ENCODE results near the gene BCAT1. TPM values are rescaled to one million over a fixed set of nuclear protein-coding genes. Genes with fewer than 3 reads are reported as not detected.

Gene BCAT1
- total and polyA plus RNA-seq, 2 experiments from 2014 or later: 53.6 to 181 TPM

- Histone ChIP-seq H3K4me1 (ENCODE audit: insufficient read depth) (peaks cover 8% of the 10 kb centered on the region; the same call in 1 of the 2 replicates), H3K4me2 (no peak overlapping the region), H3F3A (replicated peaks; ENCODE audit: low read depth) (no peaks in the 10 kb centered on the region), H3K9me2 (ENCODE audit: insufficient read depth) (no peaks in the 10 kb centered on the region), H3K36me3 (ENCODE audit: insufficient read depth) (0 out of 2 replicates have a peak, but pooled peaks cover 5% of the 10 kb centered on the region), H3K79me2 (replicated peaks; ENCODE audit: insufficient read depth) (peaks cover 98% of the 10 kb centered on the region), H3K4me3 (no peak overlapping the region), H3K27ac (ENCODE audit: low read depth) (no peak overlapping the region), H2AFZ (no peak overlapping the region), H4K20me1 (replicated peaks; ENCODE audit: insufficient read depth) (peaks cover 9% of the 10 kb centered on the region), H3K27me3 (ENCODE audit: insufficient read depth) (no peaks in the 10 kb centered on the region)
- no peak overlapping the region for H3K27ac Mint-ChIP-seq
- H3K36me3 Mint-ChIP-seq (ENCODE audit: low read depth): peaks cover 58% of the 10 kb centered on the region
- H3K9me3 Mint-ChIP-seq: no peaks in the 10 kb centered on the region
- ATAC-seq (no peak), DNase-seq (ENCODE audit: low spot score) (no peak)
- peaks cover 2% of the 10 kb centered on the region for H3K27me3 Mint-ChIP-seq (ENCODE audit: insufficient read depth, low read depth, poor library complexity)
- TF ChIP-seq ZNF462 (CRISPR knock-in tag; IDR thresholded peaks at IDR 0.05) (no peak), EZH2phosphoT487 (IDR thresholded peaks at IDR 0.05; ENCODE audit: unreplicated experiment) (no peak), EZH2 (IDR thresholded peaks at IDR 0.05; ENCODE audit: low read depth, unreplicated experiment) (no peak), STAT1 (IDR thresholded peaks at IDR 0.05; ENCODE audit: unreplicated experiment) (no peak), JUNB (IDR thresholded peaks at IDR 0.05; ENCODE audit: unreplicated experiment) (no peak)
- H3K4me1 Mint-ChIP-seq: peaks cover 26% of the 10 kb centered on the region; the same call in 2 of the 3 replicates
- no peak overlapping the region for H3K4me3 Mint-ChIP-seq
These were observed 34.9 kb downstream of the BCAT1 start for GRCh38 chr12:24913953-24914352.

- no peaks in the 10 kb centered on the region for H3K9me2 ChIP-seq (ENCODE audit: insufficient read depth)
- H4K20me1 ChIP-seq (replicated peaks; ENCODE audit: insufficient read depth): peaks cover 9% of the 10 kb centered on the region
- Mint-ChIP-seq H3K27ac (no peak overlapping the region), H3K4me3 (no peak overlapping the region), H3K36me3 (ENCODE audit: low read depth) (peaks cover 58% of the 10 kb centered on the region), H3K4me1 (peaks cover 22% of the 10 kb centered on the region; the same call in 2 of the 3 replicates), H3K9me3 (no peaks in the 10 kb centered on the region), H3K27me3 (ENCODE audit: insufficient read depth, low read depth, poor library complexity) (peaks cover 2% of the 10 kb centered on the region)
- H2AFZ ChIP-seq: no peak overlapping the region
- H3K4me1 ChIP-seq (ENCODE audit: insufficient read depth): peaks cover 11% of the 10 kb centered on the region
- no peaks in the 10 kb centered on the region for H3K27me3 ChIP-seq (ENCODE audit: insufficient read depth)
- H3F3A ChIP-seq (replicated peaks; ENCODE audit: low read depth): no peaks in the 10 kb centered on the region
- H3K27ac ChIP-seq (ENCODE audit: low read depth): no peak overlapping the region
- DNase-seq (ENCODE audit: low spot score): no peak
- H3K4me3 ChIP-seq: no peak overlapping the region
- H3K36me3 ChIP-seq (ENCODE audit: insufficient read depth): peaks cover 5% of the 10 kb centered on the region; the same call in 1 of the 2 replicates
- no peak overlapping the region for H3K4me2 ChIP-seq
- H3K79me2 ChIP-seq (replicated peaks; ENCODE audit: insufficient read depth): peaks cover 96% of the 10 kb centered on the region
- ATAC-seq: no peak
- no peak for TF ChIP-seq ZNF462 (CRISPR knock-in tag; IDR thresholded peaks at IDR 0.05)
These were observed 35.8 kb downstream of the BCAT1 start for GRCh38 chr12:24913130-24913529.
